Glomerular visceral epithelial cell (primary cell): ENCODE measurements around the gene EXOC3L4.
"Not testable (repeated sequence)": the region's sequence is repeated elsewhere in the genome, so short reads cannot be mapped to it uniquely, and the experiment has no call there.

ENCODE experiments used
- DNase-seq: peaks from one replicate; pipeline ENCODE4 v3.0.0-alpha.2; 2016; ENCODE audit errors: extremely low spot score

EXOC3L4 gene

GRCh38 chr14:103094406-103095209, at the start of gene EXOC3L4:
EXOC3L4 (plus strand) TSS chr14:103094725; CDS start chr14:103100220, 5,495 bp downstream.
- peak; percentile 44 for DNase-seq

GRCh38 chr14:103045371-103045869, 49.1 kb upstream of the EXOC3L4 start:
- DNase-seq = no peak

DNA sequence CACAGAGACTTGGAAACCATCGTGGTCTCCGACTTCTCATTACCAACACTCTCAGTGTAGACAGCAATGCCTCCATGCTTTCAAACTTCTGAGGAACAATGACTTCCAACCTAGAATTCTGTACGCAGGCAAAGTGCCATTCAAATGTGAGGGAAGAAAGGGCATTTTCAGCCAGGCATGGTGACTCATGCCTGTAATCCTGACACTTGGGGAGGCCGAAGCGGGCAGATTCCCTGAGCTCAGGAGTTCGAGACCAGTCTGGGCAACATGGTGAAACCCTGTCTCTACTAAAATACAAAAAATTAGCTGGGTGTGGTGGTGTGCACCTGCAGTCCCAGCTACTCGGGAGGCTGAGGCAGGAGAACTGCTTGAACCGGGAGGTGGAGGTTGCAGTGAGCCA, 47.1 kb upstream of the EXOC3L4 start:
- not testable (repeated sequence) for DNase-seq

DNA sequence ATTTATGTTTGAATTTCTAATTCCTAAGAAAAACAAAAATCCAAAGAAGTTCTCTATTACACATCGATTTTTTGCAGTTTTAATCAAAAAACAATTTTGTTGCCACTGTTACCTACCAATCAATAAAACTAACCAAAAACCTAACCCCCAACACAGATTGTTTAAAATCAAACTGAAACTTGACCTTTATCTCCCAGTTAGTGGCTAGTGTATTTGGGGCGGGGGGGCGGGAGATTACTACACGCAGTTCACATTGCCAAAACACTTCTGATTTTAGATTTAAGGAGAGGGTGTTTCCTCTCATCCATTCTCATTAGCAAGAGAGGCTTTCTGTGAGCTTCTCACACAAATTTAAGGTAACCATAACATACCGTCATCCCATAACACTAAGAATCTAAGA, 43.6 kb upstream of the EXOC3L4 start:
- DNase-seq = no peak

DNA sequence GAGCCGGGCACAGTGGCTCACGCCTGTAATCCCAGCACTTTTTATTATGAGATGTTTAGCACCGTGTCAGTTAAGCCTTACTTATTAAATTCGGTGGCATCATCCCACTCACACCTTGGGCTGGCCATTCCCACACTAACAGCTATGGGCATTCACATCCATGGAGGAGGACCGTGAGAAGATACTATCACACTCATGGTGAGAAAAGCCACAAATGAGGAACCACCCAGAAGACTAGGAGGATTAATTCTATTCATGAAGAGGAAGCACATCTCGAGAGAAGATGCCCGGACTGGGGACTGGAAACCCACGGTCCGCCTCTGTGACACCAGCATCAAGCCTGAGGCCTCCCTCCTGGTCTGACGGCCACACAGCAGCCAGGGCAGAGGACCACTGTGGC, 42.1 kb upstream of the EXOC3L4 start:
- DNase-seq = no peak

GRCh38 chr14:103055695-103056094, 38.8 kb upstream of the EXOC3L4 start:
- DNase-seq = no peak

GRCh38 chr14:103056322-103057027, 38.0 kb upstream of the EXOC3L4 start:
- DNase-seq = peak; percentile 81

DNA sequence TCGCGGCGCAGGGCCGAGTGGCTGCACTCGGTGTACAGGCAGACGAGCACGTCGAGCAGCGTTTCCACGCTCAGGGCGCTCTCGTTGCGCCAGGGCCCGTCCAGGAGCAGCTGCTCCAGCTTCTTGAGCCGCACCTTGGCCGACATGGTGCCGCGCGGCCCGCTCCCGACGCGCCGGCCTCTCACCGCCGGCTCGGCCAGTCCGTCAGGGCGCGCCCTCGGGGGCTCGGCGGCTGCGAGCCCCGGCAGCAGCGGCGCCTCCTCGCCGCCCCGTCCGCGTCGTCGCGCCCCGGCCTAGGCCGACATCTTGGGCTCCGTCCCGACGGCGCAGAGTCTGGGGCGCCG, 37.5 kb upstream of the EXOC3L4 start:
- no peak for DNase-seq

DNA sequence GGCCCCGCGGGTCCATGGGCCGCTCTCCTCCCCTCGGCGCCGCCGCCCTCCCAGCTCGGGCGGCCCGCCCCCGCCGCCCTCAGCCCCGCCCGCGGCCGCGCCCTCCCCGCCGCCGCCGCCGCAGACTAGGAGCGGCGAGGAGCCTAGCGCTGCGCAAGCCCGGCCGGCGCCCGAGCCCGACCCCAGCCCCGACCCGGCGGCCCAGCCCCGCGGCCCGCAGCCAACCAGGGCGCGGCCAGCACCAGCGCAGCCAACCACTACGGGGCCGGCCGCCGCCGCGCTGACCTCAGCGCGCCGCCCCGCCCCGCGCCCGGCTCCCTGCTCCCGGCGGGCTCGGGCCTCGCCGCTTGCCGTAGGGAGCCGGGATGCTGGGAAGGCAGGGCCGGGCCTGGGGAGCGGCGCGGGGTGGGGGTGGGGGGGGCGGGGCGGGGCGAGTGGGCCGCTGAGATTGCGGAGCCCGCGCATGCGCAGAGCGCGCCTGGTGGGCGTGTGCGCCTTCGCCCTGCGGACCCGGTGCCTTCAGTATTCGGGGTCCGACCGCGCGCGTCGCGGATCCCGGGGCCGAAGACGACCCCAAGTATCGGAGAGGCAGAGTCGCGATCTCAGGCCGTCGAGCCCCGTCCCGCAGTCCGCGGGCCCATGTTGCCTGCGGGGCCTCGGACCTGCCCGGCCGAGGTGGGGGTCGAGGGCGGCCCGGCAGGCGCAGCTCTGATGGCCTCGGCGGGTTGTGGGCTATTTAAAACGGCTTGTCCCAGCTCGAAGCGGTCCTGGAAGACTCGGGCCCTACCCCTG, 37.0 kb upstream of the EXOC3L4 start, which contains the start of gene CDC42BPB:
Gene CDC42BPB, minus strand, starts transcription at position 178 of the 792 bp plus-strand sequence. CDS start 376 bp downstream, outside the sequence.
- DNase-seq = peak; percentile 97

- peak; percentile 30 for DNase-seq
Measured at GRCh38 chr14:103058164-103059055, 36.1 kb upstream of the EXOC3L4 start.

- no peak for DNase-seq
Measured at GRCh38 chr14:103059556-103059955, 35.0 kb upstream of the EXOC3L4 start.

DNA sequence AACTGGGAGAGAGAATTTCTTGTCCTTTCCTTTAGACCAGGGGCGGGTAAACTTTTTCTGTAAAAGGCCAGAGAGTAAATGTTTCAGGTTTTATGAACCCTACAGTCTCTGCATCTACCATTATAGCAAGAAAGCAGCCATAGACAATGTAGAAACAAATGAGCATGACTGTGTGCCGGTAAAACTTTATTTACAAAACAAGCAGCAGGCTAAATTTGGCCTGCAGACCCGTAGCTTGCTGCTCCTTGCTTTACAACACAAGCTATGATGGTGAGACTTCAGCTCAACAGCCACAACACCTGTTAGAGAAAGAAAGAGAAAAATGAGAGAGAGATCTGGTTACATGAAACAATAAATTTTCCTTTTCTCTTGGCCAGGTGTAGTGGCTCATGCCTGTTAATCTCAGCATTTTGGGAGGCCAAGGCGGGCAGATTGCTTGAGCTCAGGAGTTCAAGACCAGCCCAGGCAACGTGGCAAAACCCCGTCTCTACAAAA, 33.0 kb upstream of the EXOC3L4 start:
- DNase-seq = no peak

DNA sequence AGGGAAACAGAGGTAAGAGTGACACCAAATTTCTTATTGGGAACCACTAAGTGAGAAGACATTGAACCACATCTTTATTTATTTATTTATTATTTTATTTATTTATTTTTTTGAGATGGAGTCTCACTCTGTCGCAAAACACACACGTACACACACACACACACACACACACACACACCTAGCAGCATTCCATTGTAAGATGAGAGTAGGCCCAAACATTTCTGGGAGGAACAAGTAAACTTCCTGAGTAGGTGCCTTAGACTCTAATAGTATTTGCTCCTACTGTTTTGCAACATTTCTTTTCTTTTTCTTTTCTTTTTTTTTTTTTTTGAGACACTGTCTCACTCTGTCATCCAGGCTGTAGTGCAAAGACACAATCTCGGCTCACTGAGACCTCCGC, 30.1 kb upstream of the EXOC3L4 start:
- DNase-seq = no peak

DNA sequence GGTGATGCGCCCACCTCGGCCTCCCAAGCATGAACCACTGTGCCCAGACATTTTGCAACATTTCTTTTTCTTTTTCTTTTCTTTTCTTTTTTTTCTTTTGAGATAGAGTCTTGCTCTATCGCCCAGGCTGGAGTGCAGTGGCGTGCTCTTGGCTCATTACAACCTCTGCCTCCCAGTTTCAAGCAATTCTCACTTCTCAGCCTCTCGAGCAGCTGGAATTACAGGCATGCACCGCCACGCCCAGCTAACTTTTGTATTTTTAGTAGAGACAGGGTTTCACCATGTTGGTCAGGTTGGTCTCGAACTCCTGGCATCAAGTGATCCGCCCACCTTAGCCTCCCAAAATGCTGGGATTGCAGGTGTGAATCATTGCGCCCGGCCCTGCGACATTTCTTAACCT, 29.5 kb upstream of the EXOC3L4 start:
- no peak for DNase-seq

GRCh38 chr14:103065861-103066260, 28.7 kb upstream of the EXOC3L4 start:
- DNase-seq = no peak

- DNase-seq = peak; percentile 26
Measured at GRCh38 chr14:103066399-103066798, 28.1 kb upstream of the EXOC3L4 start.

DNA sequence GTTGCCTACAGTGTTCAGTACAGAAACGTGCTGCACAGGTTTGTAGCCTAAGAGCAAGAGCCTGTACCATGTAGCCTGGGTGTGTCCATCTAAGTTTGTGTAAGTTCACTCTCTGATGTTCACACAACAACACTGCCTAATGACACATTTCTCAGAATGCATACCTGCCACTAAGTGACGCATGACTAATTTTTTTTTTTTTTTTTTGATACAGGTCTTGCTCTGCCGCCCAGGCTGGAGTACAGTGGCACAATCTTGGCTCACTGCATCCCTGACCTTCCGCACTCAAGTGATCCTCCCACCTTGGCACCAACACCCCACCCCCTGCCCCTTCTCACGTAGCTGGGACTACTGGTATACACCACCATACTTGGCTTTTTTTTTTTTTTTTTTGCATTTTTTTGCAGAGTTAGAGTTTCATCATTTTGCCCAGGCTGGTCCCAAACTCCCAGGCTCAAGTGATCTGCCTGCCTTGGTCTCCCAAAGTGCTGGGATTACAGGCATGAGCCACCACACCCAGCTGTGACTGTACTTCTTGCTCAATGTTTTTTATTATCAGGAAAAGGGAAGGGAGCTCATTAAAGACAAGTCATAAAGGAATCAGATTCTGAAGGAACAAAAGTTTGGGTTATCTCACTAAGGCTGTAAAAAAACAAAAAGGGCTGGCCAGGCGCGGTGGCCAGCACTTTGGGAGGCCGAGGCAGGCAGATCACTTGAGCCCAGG, 27.1 kb upstream of the EXOC3L4 start:
- DNase-seq = peak; percentile 75

DNA sequence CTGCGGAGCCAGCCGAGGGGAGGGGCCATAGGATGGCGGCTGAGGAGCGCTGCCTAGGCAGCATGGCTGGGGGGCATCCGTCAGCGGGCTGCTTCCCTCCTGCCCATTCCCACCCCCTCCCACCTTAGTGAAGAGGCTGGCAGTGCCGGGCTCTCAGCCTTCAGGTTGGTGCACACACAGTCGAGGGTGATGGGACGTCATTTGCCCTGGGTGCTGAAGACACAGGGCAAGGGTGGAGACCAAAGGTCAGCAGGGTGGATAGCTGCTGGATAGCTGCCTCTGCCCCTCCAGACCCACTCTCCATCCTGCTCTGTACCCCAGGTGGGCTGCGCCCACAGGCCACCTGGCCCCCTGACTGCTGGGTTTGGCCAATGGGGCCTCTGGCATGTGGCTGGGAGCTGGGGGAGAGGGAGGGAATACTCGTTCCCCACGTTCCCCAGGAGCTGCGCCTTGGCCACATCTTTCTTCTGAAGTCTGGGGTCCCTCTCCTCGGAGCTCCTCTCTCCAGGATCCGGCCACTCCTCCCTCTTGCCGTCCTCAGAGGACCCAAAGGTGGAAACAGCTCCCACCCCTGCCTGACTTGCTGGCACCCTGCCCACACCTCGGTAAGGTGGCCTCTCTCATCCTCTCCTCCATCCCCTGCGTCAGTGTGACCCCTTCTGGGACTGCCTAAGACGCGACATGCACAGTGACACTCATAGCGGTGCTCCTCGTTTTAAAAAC, 26.0 kb upstream of the EXOC3L4 start:
- DNase-seq = no peak

- no peak for DNase-seq
Measured at GRCh38 chr14:103070263-103070885, 24.2 kb upstream of the EXOC3L4 start.
